Naive B cell (primary cell): ENCODE measurements around the gene LMX1B. TPM values are rescaled to one million over a fixed set of nuclear protein-coding genes. Genes with fewer than 3 reads are reported as not detected.
"Not testable (repeated sequence)": the region's sequence is repeated elsewhere in the genome, so short reads cannot be mapped to it uniquely, and the experiment has no call there.

ENCODE experiments used
- ATAC-seq, 2 donors: fragments of 150-1000 bp; cut with Tn5 transposase; 2 replicates each; pipeline ENCODE4 v1.10.0; 2021; ENCODE audit warnings: low read depth in 2 of 2, mild to moderate bottlenecking in 2 of 2, moderate library complexity in 2 of 2
- DNase-seq: peaks from one replicate; pipeline ENCODE4 v3.0.0; 2022
- H3K27ac Mint-ChIP-seq, 6 donors: one replicate each; pipeline ENCODE4 v1.8.0; 2020 to 2022; ENCODE audit warnings: mild to moderate bottlenecking in 6 of 6, mixed read lengths in 6 of 6, moderate library complexity in 5 of 6, inconsistent platforms in 2 of 6
- H3K27me3 Mint-ChIP-seq, 3 donors: one replicate each; pipeline ENCODE4 v1.8.0; 2021 to 2022; ENCODE audit warnings: mixed read lengths in 3 of 3, mild to moderate bottlenecking in 1 of 3
- H3K36me3 Mint-ChIP-seq, 2 donors: one replicate each; pipeline ENCODE4 v1.8.0; 2020 to 2022; ENCODE audit warnings: mixed read lengths in 2 of 2, inconsistent platforms in 1 of 2, mild to moderate bottlenecking in 1 of 2
- H3K4me1 Mint-ChIP-seq, 3 donors: one replicate each; pipeline ENCODE4 v1.8.0; 2020 to 2022; ENCODE audit warnings: mixed read lengths in 3 of 3, inconsistent platforms in 1 of 3, mild to moderate bottlenecking in 1 of 3, moderate library complexity in 1 of 3
- H3K4me3 Mint-ChIP-seq, 8 donors: one replicate each; pipeline ENCODE4 v1.8.0; 2020 to 2022; ENCODE audit warnings: mild to moderate bottlenecking in 8 of 8, mixed read lengths in 8 of 8, moderate library complexity in 8 of 8, inconsistent platforms in 2 of 8
- H3K9me3 Mint-ChIP-seq, 7 donors: one replicate each; pipeline ENCODE4 v1.8.0; 2020 to 2022; ENCODE audit warnings: mixed read lengths in 7 of 7, mild to moderate bottlenecking in 5 of 7, inconsistent platforms in 2 of 7, moderate library complexity in 1 of 7
- polyA plus RNA-seq, 6 donors: library from polyadenylated mRNA; unstranded; fragments of 300-500 nt; fragmentation: Illumina TruSeq; gene quantifications; one replicate each; pipeline ENCODE4 v1.2.3, GENCODE V29; 2021; ENCODE audit warnings: low read depth in 6 of 6

LMX1B gene
- polyA plus RNA-seq, result not detected

- Mint-ChIP-seq H3K27me3 (peaks cover 47 to 77% (median 75%) of the 10 kb centered on the region in 3 donors), H3K36me3 (no peaks in the 10 kb centered on the region), H3K4me3 (peak within 1 kb of the TSS; percentile 73 to 90 (median 83)), H3K4me1 (peaks cover 19 to 49% (median 36%) of the 10 kb centered on the region in 3 donors), H3K9me3 (peaks cover 0 to 1% (median 0%) of the 10 kb centered on the region in 7 donors), H3K27ac (peak within 1 kb of the TSS in 5 of 6 donors; percentile 21 to 66 (median 60))
- DNase-seq, result no peak
- no peak for ATAC-seq
Measured at GRCh38 chr9:126613651-126614050, at the start of gene LMX1B. TSS of gene LMX1B (plus strand) at chr9:126613928. CDS start at chr9:126614450, 522 bp downstream.

DNA sequence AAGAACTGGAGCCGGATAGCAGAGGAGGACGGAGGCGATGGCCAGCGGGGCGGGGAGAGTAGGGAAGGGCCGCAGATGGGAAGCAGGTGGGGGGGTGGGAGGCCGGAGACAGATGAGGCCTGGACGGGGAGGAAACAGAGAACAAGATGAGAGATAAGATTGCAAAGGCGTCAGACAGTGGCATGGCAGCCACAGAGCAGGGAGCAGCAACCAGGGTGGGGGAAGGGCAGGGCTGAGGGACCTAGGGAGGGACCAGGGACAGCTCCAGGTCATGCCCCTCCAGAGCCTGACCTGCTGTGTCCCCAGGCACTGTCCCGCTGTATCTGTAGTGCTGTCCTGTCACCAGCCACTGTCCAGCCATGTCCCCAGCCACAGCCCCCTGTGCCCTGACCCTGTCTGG is 49.6 kb upstream of the LMX1B start:
- Mint-ChIP-seq H3K36me3 (no peaks in the 10 kb centered on the region), H3K27ac (no peak overlapping the region), H3K4me3 (no peak overlapping the region), H3K9me3 (no peaks in the 10 kb centered on the region), H3K27me3 (peaks cover 53 to 79% (median 57%) of the 10 kb centered on the region in 3 donors), H3K4me1 (peaks cover 0 to 1% (median 0%) of the 10 kb centered on the region in 3 donors)
- ATAC-seq (no peak), DNase-seq (no peak)

DNA sequence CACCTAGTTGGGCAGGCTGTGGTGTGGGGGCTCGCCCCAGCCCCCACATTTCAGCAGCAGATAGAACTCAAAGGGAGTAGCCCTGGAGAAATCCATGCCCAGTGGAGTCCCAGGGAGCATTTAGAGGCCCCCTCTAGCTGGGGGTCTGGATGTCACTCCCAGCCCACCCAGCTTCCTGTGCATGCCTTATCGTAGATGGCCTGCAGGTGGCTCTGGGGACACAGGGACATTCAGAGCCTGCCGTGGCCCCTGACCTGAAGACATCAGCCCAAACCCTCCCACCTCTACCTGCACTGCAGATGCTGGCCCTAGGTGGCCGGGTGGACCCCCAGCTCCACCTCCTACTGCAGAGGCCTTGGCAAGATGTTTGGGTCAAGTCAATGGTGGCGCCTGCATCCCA is 49.0 kb upstream of the LMX1B start:
- no peak overlapping the region for H3K4me3 Mint-ChIP-seq
- no peaks in the 10 kb centered on the region for H3K9me3 Mint-ChIP-seq
- H3K36me3 Mint-ChIP-seq, result no peaks in the 10 kb centered on the region
- H3K4me1 Mint-ChIP-seq, result peaks cover 0 to 1% (median 0%) of the 10 kb centered on the region in 3 donors
- ATAC-seq (no peak), DNase-seq (no peak)
- peak overlapping the region in 1 of 6 donors; percentile 53 for H3K27ac Mint-ChIP-seq
- H3K27me3 Mint-ChIP-seq, result peaks cover 48 to 76% (median 53%) of the 10 kb centered on the region in 3 donors

GRCh38 chr9:126565336-126566128 is 48.2 kb upstream of the LMX1B start:
- DNase-seq, result no peak
- Mint-ChIP-seq H3K27me3 (peaks cover 43 to 76% (median 54%) of the 10 kb centered on the region in 3 donors), H3K4me3 (no peak overlapping the region), H3K9me3 (no peaks in the 10 kb centered on the region), H3K36me3 (no peaks in the 10 kb centered on the region), H3K27ac (peak overlapping the region in 1 of 6 donors; percentile 51), H3K4me1 (peaks cover 0 to 1% (median 0%) of the 10 kb centered on the region in 3 donors)
- ATAC-seq, result no peak

DNA sequence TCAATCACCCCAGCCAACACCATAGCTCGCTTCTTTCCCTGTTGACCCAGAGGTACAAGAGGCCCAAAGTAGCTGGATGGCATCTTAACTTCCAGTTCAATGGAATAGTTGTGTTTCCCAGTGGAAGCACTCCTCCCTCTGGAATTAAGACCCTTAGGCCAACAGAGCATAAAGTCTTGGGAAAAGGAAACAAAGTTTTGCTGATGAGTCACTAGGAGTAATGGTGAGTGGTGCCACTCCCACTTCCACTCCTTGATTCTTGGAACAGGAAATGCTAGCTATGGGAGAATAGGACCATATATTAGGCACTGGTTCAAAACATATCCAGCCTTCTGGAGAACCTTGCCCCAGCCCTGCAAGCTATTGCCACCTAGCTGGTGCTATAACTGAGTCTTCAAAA is 44.7 kb upstream of the LMX1B start:
- H3K36me3 Mint-ChIP-seq, result no peaks in the 10 kb centered on the region
- no peak overlapping the region for H3K4me3 Mint-ChIP-seq
- ATAC-seq (no peak), DNase-seq (no peak)
- H3K9me3 Mint-ChIP-seq, result no peaks in the 10 kb centered on the region
- peaks cover 19 to 55% (median 27%) of the 10 kb centered on the region in 3 donors for H3K27me3 Mint-ChIP-seq
- H3K27ac Mint-ChIP-seq, result no peak overlapping the region
- no peaks in the 10 kb centered on the region for H3K4me1 Mint-ChIP-seq

DNA sequence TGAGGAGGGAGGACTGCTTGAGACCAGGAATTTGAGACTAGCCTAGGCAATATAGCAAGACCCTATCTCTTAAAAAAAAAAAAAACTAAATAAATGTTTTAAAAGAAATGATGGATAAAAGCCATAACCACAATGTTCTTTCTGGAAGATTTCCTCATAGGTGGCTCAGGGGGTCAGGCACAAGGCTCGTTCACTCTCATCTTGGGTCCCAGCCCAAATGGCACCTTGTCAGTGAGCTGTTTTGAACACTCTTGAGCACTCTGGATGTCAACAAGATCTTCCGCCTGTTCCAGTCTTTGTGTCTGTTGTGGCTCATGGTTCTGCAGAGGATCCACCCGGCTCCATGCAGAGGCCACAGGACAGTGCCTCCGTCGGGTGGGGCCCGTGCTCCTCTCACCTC is 35.7 kb upstream of the LMX1B start:
- peaks cover 27 to 49% (median 45%) of the 10 kb centered on the region in 3 donors for H3K27me3 Mint-ChIP-seq
- no peak overlapping the region for H3K27ac Mint-ChIP-seq
- H3K4me3 Mint-ChIP-seq, result no peak overlapping the region
- H3K36me3 Mint-ChIP-seq, result no peaks in the 10 kb centered on the region
- ATAC-seq, result no peak
- no peak for DNase-seq
- no peaks in the 10 kb centered on the region for H3K4me1 Mint-ChIP-seq
- H3K9me3 Mint-ChIP-seq, result no peaks in the 10 kb centered on the region

DNA sequence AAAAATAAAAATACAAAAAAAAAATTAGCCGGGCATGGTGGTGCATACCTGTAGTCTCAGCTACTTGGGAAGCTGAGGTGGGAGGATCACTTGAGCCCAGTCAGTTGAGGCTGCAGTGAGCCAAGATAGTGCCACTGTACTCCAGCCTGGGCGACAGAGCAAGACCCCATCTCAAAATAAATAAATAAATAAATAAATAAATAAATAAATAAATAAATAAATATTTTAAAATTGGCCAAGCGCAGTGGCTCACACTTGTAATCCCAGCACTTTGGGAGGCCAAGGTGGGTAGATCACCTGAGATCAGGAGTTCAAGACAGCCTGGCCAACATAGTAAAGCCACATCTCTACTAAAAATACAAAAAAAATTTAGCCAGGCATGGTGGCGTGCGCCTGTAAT is 33.4 kb upstream of the LMX1B start:
- ATAC-seq, H3K27ac Mint-ChIP-seq, H3K9me3 Mint-ChIP-seq, H3K4me1 Mint-ChIP-seq, DNase-seq, H3K36me3 Mint-ChIP-seq, H3K4me3 Mint-ChIP-seq: not testable (repeated sequence)
- H3K27me3 Mint-ChIP-seq, result peaks cover 32 to 54% (median 50%) of the 10 kb centered on the region in 3 donors

- Mint-ChIP-seq H3K4me3 (no peak overlapping the region), H3K27ac (no peak overlapping the region)
Measured at GRCh38 chr9:126581893-126582292, 31.8 kb upstream of the LMX1B start.

DNA sequence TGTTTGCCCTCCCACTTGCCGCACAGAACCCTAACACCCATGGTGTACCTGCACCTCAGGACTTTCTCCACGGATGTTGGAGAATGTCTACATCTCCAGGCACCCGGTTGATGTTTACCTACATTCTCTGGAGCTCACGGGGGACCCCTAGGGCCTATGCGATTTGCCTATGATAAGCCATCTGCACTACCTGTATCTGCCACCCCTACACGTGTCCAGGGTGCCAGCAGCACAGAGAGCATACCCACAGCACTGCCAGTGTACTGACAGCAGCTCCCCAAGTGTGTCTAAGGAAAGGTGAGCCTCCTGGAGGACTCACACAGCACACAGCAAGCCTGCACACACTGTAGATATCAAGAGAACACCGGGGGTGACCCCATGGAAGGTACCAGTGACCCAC is 31.3 kb upstream of the LMX1B start:
- H3K36me3 Mint-ChIP-seq, result no peaks in the 10 kb centered on the region
- peaks cover 45 to 69% (median 69%) of the 10 kb centered on the region in 3 donors for H3K27me3 Mint-ChIP-seq
- H3K9me3 Mint-ChIP-seq, result no peaks in the 10 kb centered on the region
- no peaks in the 10 kb centered on the region for H3K4me1 Mint-ChIP-seq
- no peak for ATAC-seq
- H3K4me3 Mint-ChIP-seq, result no peak overlapping the region
- DNase-seq, result no peak
- no peak overlapping the region for H3K27ac Mint-ChIP-seq

More at GRCh38 chr9:126581893-126582292, 31.8 kb upstream of the LMX1B start:
- Mint-ChIP-seq H3K4me1 (no peaks in the 10 kb centered on the region), H3K9me3 (no peaks in the 10 kb centered on the region), H3K27me3 (peaks cover 48 to 70% (median 66%) of the 10 kb centered on the region in 3 donors), H3K36me3 (no peaks in the 10 kb centered on the region)
- no peak for DNase-seq
- ATAC-seq, result no peak

DNA sequence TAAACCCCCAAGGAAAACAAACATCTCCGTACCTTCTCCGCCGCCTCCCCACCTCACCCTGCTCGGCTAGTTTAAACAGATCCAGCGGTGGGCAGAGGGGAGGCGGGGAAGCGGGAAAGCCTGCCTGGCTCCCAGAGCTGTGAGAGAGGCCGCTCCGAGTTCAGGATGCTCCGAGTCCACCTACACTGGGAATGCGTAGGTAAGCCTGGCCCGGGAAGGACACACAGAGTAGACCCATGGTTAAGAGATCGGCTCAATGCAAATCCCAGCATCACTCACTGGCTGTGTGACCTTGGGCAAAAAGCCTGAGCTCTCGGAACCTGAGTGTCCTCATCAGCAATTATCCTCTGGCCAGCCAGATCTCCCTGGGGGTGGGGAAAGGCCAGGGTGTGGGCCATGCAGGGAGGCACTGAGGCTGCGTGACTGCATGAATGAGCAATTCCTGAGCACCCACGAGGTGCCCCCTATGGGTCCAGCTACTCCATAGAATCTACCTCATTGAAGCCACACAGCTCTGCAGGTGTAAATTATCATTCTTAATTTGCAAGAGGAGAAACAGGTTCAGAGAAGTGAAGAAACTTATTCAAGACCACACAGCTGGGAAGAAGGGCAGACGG is 30.5 kb upstream of the LMX1B start:
- H3K36me3 Mint-ChIP-seq, result no peaks in the 10 kb centered on the region
- DNase-seq (no peak), ATAC-seq (no peak)
- no peak overlapping the region for H3K27ac Mint-ChIP-seq
- H3K27me3 Mint-ChIP-seq, result peaks cover 46 to 71% (median 69%) of the 10 kb centered on the region in 3 donors
- no peaks in the 10 kb centered on the region for H3K4me1 Mint-ChIP-seq
- H3K9me3 Mint-ChIP-seq, result no peaks in the 10 kb centered on the region
- no peak overlapping the region for H3K4me3 Mint-ChIP-seq

GRCh38 chr9:126584611-126585010 is 29.1 kb upstream of the LMX1B start:
- no peaks in the 10 kb centered on the region for H3K36me3 Mint-ChIP-seq
- ATAC-seq, result no peak
- no peaks in the 10 kb centered on the region for H3K9me3 Mint-ChIP-seq
- no peak for DNase-seq
- peaks cover 43 to 73% (median 73%) of the 10 kb centered on the region in 3 donors for H3K27me3 Mint-ChIP-seq
- no peak overlapping the region for H3K4me3 Mint-ChIP-seq
- peak overlapping the region in 1 of 6 donors; percentile 82 for H3K27ac Mint-ChIP-seq
- H3K4me1 Mint-ChIP-seq, result no peaks in the 10 kb centered on the region

- H3K27ac Mint-ChIP-seq, result no peak overlapping the region
Measured at GRCh38 chr9:126586236-126586635, 27.5 kb upstream of the LMX1B start.

DNA sequence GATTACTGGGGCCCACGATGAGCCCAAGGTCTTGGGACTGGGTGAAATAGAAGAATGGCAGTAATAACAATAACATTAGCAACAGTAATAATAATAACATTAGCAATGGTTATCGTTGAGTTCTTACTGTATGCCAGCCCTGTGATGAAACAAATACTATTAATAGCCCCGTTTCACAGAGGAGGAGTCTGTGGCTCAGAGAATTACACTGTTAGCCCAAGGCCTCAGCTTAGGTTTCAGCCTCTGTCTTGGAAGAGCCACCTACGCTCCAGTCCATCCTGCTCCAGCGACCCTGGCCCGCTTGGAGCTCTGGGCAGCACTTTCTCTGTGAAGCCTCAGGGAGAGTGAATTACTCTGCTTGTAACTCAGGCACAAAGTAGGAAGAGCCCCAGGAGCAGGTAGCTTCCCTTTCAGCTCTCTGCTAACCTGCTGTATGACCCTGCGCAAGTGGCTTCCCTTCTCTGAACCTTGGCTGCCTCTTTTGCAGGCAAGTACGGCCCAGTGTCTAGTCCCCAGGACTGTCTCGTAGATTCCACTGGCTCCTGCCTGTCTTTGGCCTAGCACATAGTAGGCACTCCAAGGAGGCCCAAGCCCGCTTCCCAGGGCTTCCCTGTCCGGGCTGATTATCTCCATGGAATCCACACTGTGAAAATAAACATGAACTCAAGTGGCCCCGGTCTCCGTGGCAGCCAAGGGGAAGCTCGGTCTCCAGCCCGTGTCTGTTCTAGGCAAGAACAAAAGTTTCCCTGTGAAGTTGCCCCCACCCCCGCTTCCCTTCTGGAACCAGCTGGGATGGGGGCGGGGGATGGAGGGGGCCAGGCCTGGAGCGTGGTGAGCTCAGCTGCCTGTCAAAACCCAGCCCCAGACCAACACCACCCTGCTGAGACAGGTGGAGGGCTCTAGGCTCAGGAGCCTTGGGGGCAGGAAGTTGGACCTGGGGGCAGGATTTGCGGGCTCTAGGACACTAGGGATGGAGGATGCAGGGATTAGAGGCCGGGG is 26.2 kb upstream of the LMX1B start:
- ATAC-seq (no peak), DNase-seq (no peak)
- Mint-ChIP-seq H3K9me3 (no peaks in the 10 kb centered on the region), H3K4me3 (no peak overlapping the region), H3K27ac (no peak overlapping the region), H3K36me3 (no peaks in the 10 kb centered on the region), H3K27me3 (peaks cover 40 to 83% (median 78%) of the 10 kb centered on the region in 3 donors), H3K4me1 (no peaks in the 10 kb centered on the region)

More at GRCh38 chr9:126586236-126586635, 27.5 kb upstream of the LMX1B start:
- H3K4me1 Mint-ChIP-seq, result no peaks in the 10 kb centered on the region
- peaks cover 38 to 78% (median 75%) of the 10 kb centered on the region in 3 donors for H3K27me3 Mint-ChIP-seq
- no peak for DNase-seq
- H3K9me3 Mint-ChIP-seq, result no peaks in the 10 kb centered on the region
- no peak overlapping the region for H3K4me3 Mint-ChIP-seq
- ATAC-seq, result no peak
- no peaks in the 10 kb centered on the region for H3K36me3 Mint-ChIP-seq
